A549 (cell line): Measurements from ENCODE around the gene DENND2D. TPM values are rescaled to one million over a fixed set of nuclear protein-coding genes. Genes with fewer than 3 reads are reported as not detected.
A peak's percentile ranks its signal among the peaks of the same experiment; 100 is the strongest.

ENCODE experiments used
- ATAC-seq, 2 experiments: fragments of 200-7000 bp in 1 of 2; fragments of >200 bp in 1 of 2; cut with Nextera tagmentation in 1 of 2; cut with Tn5 transposase in 1 of 2; 3 replicates each; pipeline versions ENCODE4 v1.8.0 to v1.9.1; 2018 to 2020; ENCODE audit warnings: mild to moderate bottlenecking in 1 of 2, moderate library complexity in 1 of 2
- CTCF ChIA-PET: fragments of 300-600 bp; sonication (Branson Sonifier 250); formaldehyde crosslinking; extraction: SDS; loops from one replicate; lab custom pipeline; 2021; ENCODE audit warnings: antibody characterized with exemption, inconsistent platforms; lab: Yijun Ruan, JAX
- POLR2A ChIA-PET: fragments of 350-600 bp; formaldehyde crosslinking; extraction: SDS; loops from one replicate; lab custom pipeline; 2021; ENCODE audit warnings: antibody characterized with exemption, inconsistent platforms; lab: Yijun Ruan, JAX
- DNase-seq, 2 experiments: peaks; one replicate each; pipeline versions ENCODE4 v3.0.0 to v3.0.0-alpha.2; 2011 to 2016; ENCODE audit warnings: low read depth in 1 of 2, low spot score in 1 of 2
- FAIRE-seq: peaks from 2 replicates; lab custom pipeline; 2011; peaks lifted over from hg19 to GRCh38; lab: Jason Lieb, UNC
- H3K27ac ChIP-seq, 2 experiments: fragments of >200 bp; sonication (Bioruptor Twin); formaldehyde crosslinking; 3 replicates each; pipeline ENCODE4 v1.5.1; 2016 to 2017
- H3K4me1 ChIP-seq: fragments of >200 bp; sonication (Bioruptor Twin); formaldehyde crosslinking; 3 replicates; pipeline ENCODE4 v1.6.1; 2016
- H3K4me2 ChIP-seq: fragments of >200 bp; sonication (Bioruptor Twin); formaldehyde crosslinking; 3 replicates; pipeline ENCODE4 v1.6.1; 2016
- H3K4me3 ChIP-seq: fragments of >200 bp; sonication (Bioruptor Twin); formaldehyde crosslinking; 3 replicates; pipeline ENCODE4 v1.5.1; 2016
- H3K9me3 ChIP-seq: fragments of >200 bp; sonication (Bioruptor Twin); formaldehyde crosslinking; 3 replicates; pipeline ENCODE4 v1.6.1; 2016
- BHLHE40 ChIP-seq: IDR thresholded peaks from 2 replicates; pipeline ENCODE4 v1.6.1; 2012; ENCODE audit warnings: low read depth, low read length, inconsistent platforms
- CBX2 ChIP-seq: fragments of 200-600 bp; sonication (generic); IDR thresholded peaks from 2 replicates; pipeline ENCODE4 v1.6.1; 2016; ENCODE audit warnings: low read depth, mild to moderate bottlenecking, borderline replicate concordance
- CBX8 ChIP-seq: fragments of 200-600 bp; sonication (generic); IDR thresholded peaks from 2 replicates; pipeline ENCODE4 v1.6.1; 2016
- CEBPB ChIP-seq, 2 experiments: fragments of >200 bp in 1 of 2; sonication (Bioruptor Twin) in 1 of 2; formaldehyde crosslinking in 1 of 2; IDR thresholded peaks; 2 replicates each; pipeline ENCODE4 v1.6.1; 2012 to 2016
- CHD2 ChIP-seq: fragments of 150-350 bp; IDR thresholded peaks from 2 replicates; pipeline ENCODE4 v1.6.1; 2014; ENCODE audit warnings: low read length; ENCODE audit not compliant: partially characterized antibody
- CHD4 ChIP-seq: fragments of 200-600 bp; sonication (generic); IDR thresholded peaks from 2 replicates; pipeline ENCODE4 v1.6.1; 2016; ENCODE audit warnings: antibody characterized with exemption, mild to moderate bottlenecking, borderline replicate concordance
- E2F6 ChIP-seq: IDR thresholded peaks from 2 replicates; pipeline ENCODE4 v1.6.1; 2012; ENCODE audit warnings: low read depth, borderline replicate concordance
- EHMT2 ChIP-seq: fragments of 200-600 bp; sonication (generic); IDR thresholded peaks from 2 replicates; pipeline ENCODE4 v1.6.1; 2016; ENCODE audit warnings: antibody characterized with exemption, low read depth, mild to moderate bottlenecking, moderate library complexity
- ELK1 ChIP-seq: fragments of 150-350 bp; IDR thresholded peaks from 2 replicates; pipeline ENCODE4 v1.6.1; 2014; ENCODE audit warnings: low read depth, mild to moderate bottlenecking, low read length
- ESRRA ChIP-seq: fragments of 150-350 bp; IDR thresholded peaks from 2 replicates; pipeline ENCODE4 v1.6.1; 2014; ENCODE audit warnings: mild to moderate bottlenecking, low read length, borderline replicate concordance
- FOSB ChIP-seq: fragments of 250-450 bp; sonication (Bioruptor Pico); IDR thresholded peaks from 2 replicates; pipeline ENCODE4 v1.5.0; 2020; ENCODE audit warnings: mild to moderate bottlenecking, moderate library complexity
- GATA3 ChIP-seq: IDR thresholded peaks from 2 replicates; pipeline ENCODE4 v1.6.1; 2012; ENCODE audit warnings: borderline replicate concordance
- HDAC2 ChIP-seq: fragments of 200-600 bp; sonication (generic); IDR thresholded peaks from 2 replicates; pipeline ENCODE4 v1.6.1; 2016
- HEYL ChIP-seq: fragments of 250-450 bp; sonication (Bioruptor Pico); IDR thresholded peaks from 2 replicates; pipeline ENCODE4 v1.8.0; 2021; ENCODE audit warnings: mild to moderate bottlenecking, moderate library complexity
- HOXA7 ChIP-seq: fragments of 250-450 bp; sonication (Bioruptor Pico); IDR thresholded peaks from 2 replicates; pipeline ENCODE4 v1.5.0; 2020; ENCODE audit warnings: mild to moderate bottlenecking, moderate library complexity
- HOXB13 ChIP-seq: fragments of 250-450 bp; sonication (Bioruptor Pico); IDR thresholded peaks from 2 replicates; pipeline ENCODE4 v1.5.0; 2020; ENCODE audit warnings: low read depth, mild to moderate bottlenecking, moderate library complexity
- JUN ChIP-seq, 2 experiments: fragments of >200 bp; sonication (Bioruptor Twin); formaldehyde crosslinking; IDR thresholded peaks; 2 replicates in 1 of 2; 3 replicates in 1 of 2; pipeline ENCODE4 v1.6.1; 2016 to 2017
- KDM5A ChIP-seq: fragments of 200-600 bp; sonication (generic); IDR thresholded peaks from 2 replicates; pipeline ENCODE4 v1.6.1; 2016; ENCODE audit warnings: antibody characterized with exemption, mild to moderate bottlenecking
- MYC ChIP-seq: IDR thresholded peaks from 2 replicates; pipeline ENCODE4 v1.6.1; 2012; ENCODE audit warnings: mild to moderate bottlenecking, inconsistent platforms, low read length, improper control_type of control experiment, borderline replicate concordance
- NFE2L2 ChIP-seq: fragments of 150-350 bp; conservative IDR thresholded peaks from 2 replicates; pipeline ENCODE4 v1.6.1; 2014; ENCODE audit warnings: low read length
- NPAS2 ChIP-seq: fragments of 250-450 bp; sonication (Bioruptor Pico); IDR thresholded peaks from 2 replicates; pipeline ENCODE4 v1.8.0; 2022; ENCODE audit warnings: mild to moderate bottlenecking, moderate library complexity, borderline replicate concordance
- PHF8 ChIP-seq: fragments of 200-600 bp; sonication (generic); IDR thresholded peaks from 2 replicates; pipeline ENCODE4 v1.6.1; 2016; ENCODE audit warnings: low read depth, mild to moderate bottlenecking, antibody characterized with exemption, moderate library complexity, borderline replicate concordance
- POLR2A ChIP-seq: IDR thresholded peaks from 2 replicates; pipeline ENCODE4 v1.6.1; 2012; ENCODE audit warnings: mild to moderate bottlenecking, low read length
- POLR2AphosphoS2 ChIP-seq: conservative IDR thresholded peaks from 2 replicates; pipeline ENCODE4 v1.6.1; 2012; ENCODE audit warnings: low read length, improper control_type of control experiment, inconsistent platforms
- RARB ChIP-seq: fragments of 250-450 bp; sonication (Bioruptor Pico); IDR thresholded peaks from 2 replicates; pipeline ENCODE4 v1.8.0; 2021; ENCODE audit warnings: mild to moderate bottlenecking, moderate library complexity
- RCOR1 ChIP-seq: fragments of 150-350 bp; IDR thresholded peaks from 2 replicates; pipeline ENCODE4 v1.6.1; 2014; ENCODE audit warnings: antibody characterized with exemption, low read length, low read depth
- RFX5 ChIP-seq: fragments of 450-650 bp; IDR thresholded peaks from 2 replicates; pipeline ENCODE4 v1.7.1; 2014; ENCODE audit warnings: antibody characterized with exemption, mild to moderate bottlenecking, moderate library complexity
- RNF2 ChIP-seq: fragments of 200-600 bp; sonication (generic); IDR thresholded peaks from 2 replicates; pipeline ENCODE4 v1.6.1; 2016; ENCODE audit warnings: low read depth, mild to moderate bottlenecking, antibody characterized with exemption, moderate library complexity, borderline replicate concordance
- ZC3H11A ChIP-seq: fragments of 450-650 bp; IDR thresholded peaks from 2 replicates; pipeline ENCODE4 v1.6.1; 2014; ENCODE audit warnings: antibody characterized with exemption, mild to moderate bottlenecking
- ZFP36 ChIP-seq: fragments of 450-650 bp; IDR thresholded peaks from 2 replicates; pipeline ENCODE4 v1.6.1; 2014; ENCODE audit warnings: borderline replicate concordance; ENCODE audit not compliant: partially characterized antibody
- ZNF302 ChIP-seq: fragments of 250-450 bp; sonication (Bioruptor Pico); IDR thresholded peaks from 2 replicates; pipeline ENCODE4 v1.9.0; 2021; ENCODE audit warnings: inconsistent platforms, mild to moderate bottlenecking, moderate library complexity
- WGBS: methylation state at CpG from one replicate; pipeline ENCODE4 v1.1.6; 2017; ENCODE audit errors: missing lambda C conversion rate; 5-methylcytosine and 5-hydroxymethylcytosine counted together
- polyA plus RNA-seq, 4 experiments: library from polyadenylated mRNA; depleted of rRNA in 3 of 4; stranded (reverse); fragments of >200 nt; fragmentation: RNase III in 1 of 4; extraction: RNeasy Plus Mini Kit Qiagen cat#74134 plus additional on column Dnase treatment in 1 of 4; gene quantifications; 2 replicates in 3 of 4; 3 replicates in 1 of 4; pipeline ENCODE4 v1.2.3, GENCODE V29; 2011 to 2017

The DENND2D gene
- polyA plus RNA-seq, 2 of the 4 experiments (the other 2 are of a cell fraction), result 1.7 to 3.4 TPM

GRCh38 chr1:111208921-111209320 is 8.5 kb upstream of the DENND2D start:
- TF ChIP-seq POLR2AphosphoS2, result no peak
- TF ChIP-seq GATA3, result no peak
- TF ChIP-seq ZNF302 (CRISPR knock-in tag), result no peak
- TF ChIP-seq POLR2A, result no peak
- no peak for TF ChIP-seq KDM5A
- TF ChIP-seq CEBPB (IDR thresholded peaks at IDR 0.05), result no peak
- H3K4me3 ChIP-seq, result no peak overlapping the region
- no peak overlapping the region for H3K27ac ChIP-seq
- no peak overlapping the region for H3K4me2 ChIP-seq
- 0% methylated on average over 1 of the region's 1 CpG for WGBS
- ATAC-seq, result no peak
- no peak for FAIRE-seq
- no peaks in the 10 kb centered on the region for H3K4me1 ChIP-seq
- no peak for DNase-seq
- POLR2A ChIA-PET, result no interaction called here
- CTCF ChIA-PET, result interaction anchor here (1.0 kb wide), 1 partner anchor 14 kb away, joined by 4 read pairs; no protein-coding TSS in a partner anchor
- no peaks in the 10 kb centered on the region for H3K9me3 ChIP-seq

GRCh38 chr1:111205714-111206050 is 5.2 kb upstream of the DENND2D start:
- CTCF ChIA-PET, result no interaction called here

GRCh38 chr1:111204983-111205713 is 4.7 kb upstream of the DENND2D start:
- no peak for TF ChIP-seq CEBPB (IDR thresholded peaks at IDR 0.05)
- no peak for TF ChIP-seq E2F6
- TF ChIP-seq HOXA7 (CRISPR knock-in tag), result no peak
- no peak for TF ChIP-seq ZFP36
- no peak for TF ChIP-seq KDM5A
- no peak for TF ChIP-seq EHMT2
- TF ChIP-seq ZC3H11A, result no peak
- no peak for TF ChIP-seq CBX2
- TF ChIP-seq RNF2, result no peak
- TF ChIP-seq CHD2, result no peak
- TF ChIP-seq MYC, result no peak
- TF ChIP-seq NFE2L2, result no peak
- no peak for TF ChIP-seq CBX8
- no peak for TF ChIP-seq PHF8
- no peak for TF ChIP-seq RFX5
- TF ChIP-seq ELK1, result no peak
- no peak for TF ChIP-seq NPAS2 (CRISPR knock-in tag)
- no peak for TF ChIP-seq RCOR1
- TF ChIP-seq BHLHE40, result no peak
- POLR2A ChIA-PET, result no interaction called here
- no peak for ATAC-seq
- Histone ChIP-seq H3K4me1 (no peaks in the 10 kb centered on the region), H3K9me3 (no peaks in the 10 kb centered on the region), H3K4me3 (peak overlapping the region; percentile 61; the same call in 1 of the 3 replicates), H3K4me2 (peak overlapping the region; percentile 88), H3K27ac (no peak overlapping the region)
- 82% methylated on average over 9 of the region's 9 CpGs for WGBS
- FAIRE-seq, result no peak
- CTCF ChIA-PET, result no interaction called here
- no peak for DNase-seq

More at GRCh38 chr1:111205714-111206050, 5.2 kb upstream of the DENND2D start:
- no peaks in the 10 kb centered on the region for H3K9me3 ChIP-seq
- TF ChIP-seq EHMT2, result no peak
- no peak for TF ChIP-seq POLR2A
- TF ChIP-seq RARB (CRISPR knock-in tag), result no peak
- no peak for TF ChIP-seq FOSB (CRISPR knock-in tag)
- no peak for TF ChIP-seq HOXB13 (CRISPR knock-in tag)
- no peak for TF ChIP-seq RFX5
- no peak for TF ChIP-seq CHD2
- TF ChIP-seq HEYL (CRISPR knock-in tag), result no peak
- no peak for TF ChIP-seq HDAC2
- no peak for TF ChIP-seq CHD4
- no peak for TF ChIP-seq JUN (IDR thresholded peaks at IDR 0.05)
- TF ChIP-seq PHF8, result no peak
- no peak for TF ChIP-seq BHLHE40
- TF ChIP-seq ESRRA, result no peak
- TF ChIP-seq, all 56 proteins: peak for 0
- WGBS, result 64% methylated on average over 2 of the region's 2 CpGs
- ATAC-seq (no peak), DNase-seq (no peak), FAIRE-seq (no peak)
- no peak overlapping the region for H3K4me2 ChIP-seq
- no peak overlapping the region for H3K27ac ChIP-seq
- no peaks in the 10 kb centered on the region for H3K4me1 ChIP-seq
- POLR2A ChIA-PET, result no interaction called here
- no peak overlapping the region for H3K4me3 ChIP-seq
